Stimulated activated CD8-positive, alpha-beta memory T cell treated with anti-CD3 and anti-CD28 coated beads, Interleukin-4, amount 100 ng/mL, for 1 hour (primary cell): ENCODE data around the gene SRPK2.
"Not testable (repeated sequence)": the region's sequence is repeated elsewhere in the genome, so short reads cannot be mapped to it uniquely, and the experiment has no call there.

Experiments
- DNase-seq, 2 donors: peaks; one replicate each; pipeline ENCODE4 v3.0.0-alpha.2; 2020; ENCODE audit warnings: low read depth in 2 of 2, low spot score in 1 of 2

SRPK2 gene

GRCh38 chr7:105268056-105268455 is 120.7 kb downstream of the SRPK2 start:
- DNase-seq: no peak

GRCh38 chr7:105267244-105267643 is 121.5 kb downstream of the SRPK2 start:
- DNase-seq: no peak

GRCh38 chr7:105264707-105265106 is 124.0 kb downstream of the SRPK2 start:
- DNase-seq: no peak

- no peak for DNase-seq
These were observed 127.0 kb downstream of the SRPK2 start for GRCh38 chr7:105261689-105262088.

- not testable (repeated sequence) for DNase-seq
These were observed 128.4 kb downstream of the SRPK2 start for GRCh38 chr7:105260201-105260871.

- not testable (repeated sequence) for DNase-seq
These were observed 129.8 kb downstream of the SRPK2 start for GRCh38 chr7:105258919-105259318.

GRCh38 chr7:105257338-105257737 is 131.4 kb downstream of the SRPK2 start:
- no peak for DNase-seq

- no peak for DNase-seq
These were observed 131.9 kb downstream of the SRPK2 start for GRCh38 chr7:105256761-105257231.

- no peak for DNase-seq
These were observed 138.0 kb downstream of the SRPK2 start for GRCh38 chr7:105250706-105251105.

GRCh38 chr7:105250239-105250638 is 138.5 kb downstream of the SRPK2 start:
- DNase-seq: no peak

GRCh38 chr7:105249216-105249615 is 139.5 kb downstream of the SRPK2 start:
- DNase-seq: no peak

GRCh38 chr7:105246679-105247078 is 142.0 kb downstream of the SRPK2 start:
- DNase-seq: no peak

GRCh38 chr7:105246256-105246655 is 142.5 kb downstream of the SRPK2 start:
- no peak for DNase-seq

GRCh38 chr7:105245398-105246114 is 143.2 kb downstream of the SRPK2 start:
- no peak for DNase-seq

- DNase-seq: no peak
These were observed 144.1 kb downstream of the SRPK2 start for GRCh38 chr7:105244594-105244993.

- no peak for DNase-seq
These were observed 147.5 kb downstream of the SRPK2 start for GRCh38 chr7:105241198-105241597.

- DNase-seq: no peak
These were observed 150.4 kb downstream of the SRPK2 start for GRCh38 chr7:105238198-105238765.

GRCh38 chr7:105234886-105235285 is 153.8 kb downstream of the SRPK2 start:
- no peak for DNase-seq

- DNase-seq: not testable (repeated sequence)
These were observed 155.9 kb downstream of the SRPK2 start for GRCh38 chr7:105232829-105233291.

GRCh38 chr7:105230486-105230885 is 158.2 kb downstream of the SRPK2 start:
- no peak for DNase-seq

- no peak for DNase-seq
These were observed 159.1 kb downstream of the SRPK2 start for GRCh38 chr7:105229641-105230040.

- DNase-seq: no peak
These were observed 160.2 kb downstream of the SRPK2 start for GRCh38 chr7:105228555-105228954.
